ENCODE data around the gene PSMB4.
"Not testable (repeated sequence)": the region's sequence is repeated elsewhere in the genome, so short reads cannot be mapped to it uniquely, and the experiment has no call there.

PSMB4 gene

DNA sequence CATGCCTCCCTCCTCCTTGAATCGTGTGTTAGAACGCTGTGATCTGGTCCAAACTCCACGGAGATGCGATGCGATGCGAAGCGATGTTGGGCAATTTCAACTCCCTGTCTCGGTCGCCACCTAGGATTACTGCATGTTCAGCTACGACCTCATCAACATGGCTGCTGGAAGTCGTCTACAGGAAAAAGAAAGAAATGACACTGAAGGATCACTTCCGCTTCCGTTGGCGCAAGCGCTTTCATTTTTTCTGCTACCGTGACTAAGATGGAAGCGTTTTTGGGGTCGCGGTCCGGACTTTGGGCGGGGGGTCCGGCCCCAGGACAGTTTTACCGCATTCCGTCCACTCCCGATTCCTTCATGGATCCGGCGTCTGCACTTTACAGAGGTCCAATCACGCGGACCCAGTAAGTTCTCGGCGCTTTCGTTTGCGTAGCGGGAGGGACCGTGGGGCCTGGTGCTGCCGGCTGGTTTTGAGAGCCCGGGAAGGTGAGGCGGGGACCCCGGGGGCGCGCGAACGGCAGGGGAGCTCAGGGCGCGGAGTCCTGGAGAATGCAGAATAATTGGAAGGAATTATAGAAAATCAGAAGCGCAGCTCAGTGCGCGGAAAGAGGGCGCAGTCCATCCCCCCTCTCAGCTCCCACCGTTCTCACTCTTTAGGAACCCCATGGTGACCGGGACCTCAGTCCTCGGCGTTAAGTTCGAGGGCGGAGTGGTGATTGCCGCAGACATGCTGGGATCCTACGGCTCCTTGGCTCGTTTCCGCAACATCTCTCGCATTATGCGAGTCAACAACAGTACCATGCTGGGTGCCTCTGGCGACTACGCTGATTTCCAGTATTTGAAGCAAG, at the start of gene PSMB4:
TSS of gene PSMB4 (plus strand) at position 250 of the 848 bp plus-strand sequence. CDS start at position 265, 15 bp downstream.
- no peak for TF ChIP-seq CTCF (IDR thresholded peaks at IDR 0.05; ENCODE audit: low read depth, low read length)
- peak within 1 kb of the TSS; percentile 68 to 91 for H3K4me3 ChIP-seq (replicated peaks in 1 of 2; ENCODE audit: low read depth in 2 of 2, low read length in 2 of 2)
- DNase-seq (ENCODE audit: low read depth in 2 of 2), result peak; percentile 95 to 96

DNA sequence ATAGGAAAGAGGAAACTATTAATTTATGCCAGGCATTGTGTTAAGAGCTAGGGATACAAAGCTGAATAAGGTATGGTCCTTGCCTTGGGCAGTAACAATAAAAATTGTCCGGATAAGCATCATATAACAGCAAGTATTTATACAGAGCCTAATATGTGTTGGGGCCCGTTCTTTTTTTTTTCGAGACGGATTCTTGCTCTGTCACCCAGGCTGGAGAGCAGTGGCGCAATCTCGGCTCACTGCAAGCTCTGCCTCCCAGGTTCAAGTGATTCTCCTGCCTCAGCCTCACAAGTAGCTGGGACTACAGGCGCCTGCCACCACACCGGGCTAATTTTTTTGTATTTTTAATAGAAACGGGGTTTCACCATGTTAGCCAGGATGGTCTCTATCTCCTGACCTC, 49.0 kb upstream of the PSMB4 start:
- not testable (repeated sequence) for H3K4me3 ChIP-seq (replicated peaks in 1 of 2; ENCODE audit: low read depth in 2 of 2, low read length in 2 of 2); DNase-seq (ENCODE audit: low read depth in 2 of 2)

DNA sequence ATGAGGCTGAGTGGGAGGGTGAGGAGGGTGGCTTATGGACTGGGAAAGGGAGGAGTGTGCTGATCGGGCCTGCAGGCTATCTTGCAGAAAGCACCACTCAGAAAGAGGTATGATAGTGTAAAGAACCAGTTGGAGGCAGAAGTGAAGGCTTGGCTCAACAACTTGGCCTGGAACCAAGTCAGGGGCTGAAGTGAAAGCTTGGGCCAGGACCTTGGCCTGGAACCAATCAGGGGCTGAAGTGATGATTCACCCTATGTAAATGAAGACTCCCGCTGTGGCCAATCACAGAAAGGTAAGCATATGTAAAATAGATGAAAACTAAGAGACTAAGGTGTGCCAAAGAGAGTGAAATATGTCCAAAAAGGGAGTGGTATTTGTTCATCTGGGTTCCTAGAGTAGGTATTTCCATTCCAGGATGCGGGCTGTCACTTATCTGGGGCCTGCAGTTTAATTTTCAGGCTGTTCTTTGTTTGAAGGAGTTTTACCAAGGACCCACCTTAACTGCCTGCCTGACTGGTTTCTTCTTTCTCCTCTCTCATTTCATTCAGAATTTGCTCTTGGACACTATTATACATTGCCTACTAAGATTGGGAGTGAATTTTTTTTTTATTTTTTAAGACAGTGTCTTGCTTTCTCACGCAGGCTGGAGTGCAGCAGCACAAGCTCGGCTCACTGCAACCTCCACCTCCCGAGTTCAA, 47.2 kb upstream of the PSMB4 start:
- no peak for TF ChIP-seq CTCF (IDR thresholded peaks at IDR 0.05; ENCODE audit: low read depth, low read length)
- H3K4me3 ChIP-seq (replicated peaks in 1 of 2; ENCODE audit: low read depth in 2 of 2, low read length in 2 of 2), result no peak overlapping the region
- peak; percentile 52 to 63 for DNase-seq (ENCODE audit: low read depth in 2 of 2)

DNA sequence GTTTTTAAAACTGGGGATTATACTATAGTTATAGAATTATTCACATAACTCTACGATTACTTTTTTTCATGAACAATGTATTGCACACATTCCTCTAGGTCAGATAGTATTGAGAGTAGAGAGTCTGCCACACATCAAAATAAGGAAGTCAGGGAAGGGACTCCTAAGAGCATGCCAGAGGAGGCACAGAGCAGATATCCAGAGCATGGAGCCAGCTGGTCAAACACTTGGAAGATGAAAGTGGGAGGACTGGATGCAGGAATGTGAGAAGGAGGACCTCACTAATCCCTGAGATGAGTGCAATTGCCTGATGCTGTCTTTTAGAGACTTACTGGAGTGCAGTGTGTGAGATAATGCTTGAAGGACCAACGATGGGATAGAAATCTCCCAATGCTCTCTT, 42.7 kb upstream of the PSMB4 start:
- H3K4me3 ChIP-seq (replicated peaks in 1 of 2; ENCODE audit: low read depth in 2 of 2, low read length in 2 of 2), result no peak overlapping the region
- TF ChIP-seq CTCF (IDR thresholded peaks at IDR 0.05; ENCODE audit: low read depth, low read length), result no peak
- no peak for DNase-seq (ENCODE audit: low read depth in 2 of 2)

- no peak for DNase-seq (ENCODE audit: low read depth in 2 of 2)
- TF ChIP-seq CTCF (IDR thresholded peaks at IDR 0.05; ENCODE audit: low read depth, low read length), result no peak
- no peak overlapping the region for H3K4me3 ChIP-seq (replicated peaks in 1 of 2; ENCODE audit: low read depth in 2 of 2, low read length in 2 of 2)
Observed at GRCh38 chr1:151361883-151362282, 37.5 kb upstream of the PSMB4 start.

DNA sequence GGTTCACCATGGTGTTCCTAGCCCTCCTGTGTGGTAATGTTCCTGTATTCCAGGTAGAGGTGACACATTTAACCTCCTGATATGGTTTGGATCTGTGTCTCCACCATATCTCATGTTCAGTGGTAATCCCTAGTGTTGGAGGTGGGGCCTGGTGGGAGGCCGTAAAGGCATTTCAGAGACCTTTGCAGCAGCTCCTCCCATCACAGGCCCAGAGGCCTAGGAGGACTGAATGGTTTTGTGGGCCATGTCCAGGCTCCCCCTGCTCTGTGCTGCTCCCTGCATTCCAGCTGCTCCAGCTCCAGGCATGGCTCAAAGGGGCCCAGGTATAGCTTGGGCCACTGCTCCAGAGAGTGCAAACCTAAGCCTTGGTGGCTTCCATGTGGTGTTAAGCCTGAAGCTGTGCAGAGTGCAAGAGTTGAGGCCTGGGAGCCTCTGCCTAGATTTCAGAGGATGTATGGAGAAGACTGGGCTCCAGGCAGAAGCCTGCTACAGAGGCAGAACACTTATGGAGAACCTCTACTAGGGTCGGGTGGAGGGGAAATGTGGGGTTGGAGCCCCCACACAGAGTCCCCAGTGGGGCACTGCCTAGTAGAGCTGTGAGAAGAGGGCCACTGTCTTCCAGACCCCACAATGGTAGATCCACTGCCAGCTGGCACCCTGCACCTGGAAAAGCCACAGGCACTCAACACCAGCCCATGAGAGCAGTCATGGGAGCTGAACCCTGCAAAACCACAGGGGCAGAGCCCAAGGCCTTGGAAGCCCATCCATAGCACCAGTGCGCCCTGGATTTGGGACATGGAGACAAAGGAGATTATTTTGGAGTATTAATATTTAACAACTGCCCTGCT, 36.8 kb upstream of the PSMB4 start:
- no peak for DNase-seq (ENCODE audit: low read depth in 2 of 2)

More for the DNA sequence above, 36.8 kb upstream of the PSMB4 start:
- H3K4me3 ChIP-seq (replicated peaks in 1 of 2; ENCODE audit: low read depth in 2 of 2, low read length in 2 of 2), result no peak overlapping the region
- no peak for TF ChIP-seq CTCF (IDR thresholded peaks at IDR 0.05; ENCODE audit: low read depth, low read length)
